DND-41 (cell line): Measurements from ENCODE around the gene TRHDE.

Experiments
- ATAC-seq: fragments of 200-7000 bp; cut with Tn5 transposase; 3 replicates; pipeline ENCODE4 v1.9.1; 2021; ENCODE audit warnings: low read depth; ENCODE audit not compliant: insufficient read depth
- DNase-seq: peaks from one replicate; pipeline ENCODE4 v3.0.0-alpha.2; 2020
- H2AFZ ChIP-seq: 2 replicates; pipeline ENCODE4 v1.6.0; 2012; ENCODE audit warnings: low read depth, low read length
- H3K27ac ChIP-seq: 2 replicates; pipeline ENCODE4 v1.5.1; 2012; ENCODE audit warnings: low read length, inconsistent platforms
- H3K27me3 ChIP-seq: fragments of 200-600 bp; sonication (generic); 2 replicates; pipeline ENCODE4 v1.6.0; 2012; ENCODE audit warnings: low read length, mild to moderate bottlenecking, inconsistent platforms; ENCODE audit not compliant: insufficient read depth, poor library complexity
- H3K36me3 ChIP-seq: 2 replicates; pipeline ENCODE4 v1.5.1; 2012; ENCODE audit warnings: low read length, inconsistent platforms; ENCODE audit not compliant: insufficient read depth
- H3K4me1 ChIP-seq: 2 replicates; pipeline ENCODE4 v1.5.1; 2012; ENCODE audit warnings: mild to moderate bottlenecking, low read length; ENCODE audit not compliant: insufficient read depth
- H3K4me2 ChIP-seq: 2 replicates; pipeline ENCODE4 v1.6.0; 2012; ENCODE audit warnings: mild to moderate bottlenecking, moderate library complexity, low read length, inconsistent platforms; ENCODE audit not compliant: insufficient read depth
- H3K4me3 ChIP-seq, 2 experiments: fragments of 200-600 bp in 1 of 2; shearing (Covaris generic) in 1 of 2; 2 replicates each; pipeline ENCODE4 v1.5.1; 2012 to 2016; ENCODE audit warnings: inconsistent platforms in 2 of 2, low read length in 2 of 2, mild to moderate bottlenecking in 2 of 2, low read depth in 1 of 2, moderate library complexity in 1 of 2
- H3K79me2 ChIP-seq: 2 replicates; pipeline ENCODE4 v1.6.0; 2012; ENCODE audit warnings: low read length, inconsistent platforms; ENCODE audit not compliant: insufficient read depth
- H3K9ac ChIP-seq: 2 replicates; pipeline ENCODE4 v1.6.0; 2012; ENCODE audit warnings: low read depth, mild to moderate bottlenecking, inconsistent platforms, low read length, moderate library complexity
- H3K9me3 ChIP-seq: 2 replicates; pipeline ENCODE4 v1.5.1; 2012; ENCODE audit warnings: low read length, moderate library complexity, mild to moderate bottlenecking, inconsistent platforms; ENCODE audit not compliant: insufficient read depth, severe bottlenecking
- H4K20me1 ChIP-seq: 2 replicates; pipeline ENCODE4 v1.6.0; 2012; ENCODE audit warnings: low read length; ENCODE audit not compliant: insufficient read depth
- EZH2 ChIP-seq: IDR thresholded peaks from 3 replicates; pipeline ENCODE4 v1.6.1; 2012; ENCODE audit warnings: borderline replicate concordance, low read depth, mild to moderate bottlenecking, moderate library complexity, low read length, inconsistent platforms; ENCODE audit not compliant: severe bottlenecking
- TF ChIP-seq, protein P1 (sequence below): IDR thresholded peaks from 2 replicates; pipeline ENCODE4 v1.5.1; 2012; ENCODE audit warnings: borderline replicate concordance, low read length, moderate library complexity, mild to moderate bottlenecking; ENCODE audit not compliant: poor library complexity, severe bottlenecking; ENCODE audit errors: extremely low read depth

Gene TRHDE

DNA sequence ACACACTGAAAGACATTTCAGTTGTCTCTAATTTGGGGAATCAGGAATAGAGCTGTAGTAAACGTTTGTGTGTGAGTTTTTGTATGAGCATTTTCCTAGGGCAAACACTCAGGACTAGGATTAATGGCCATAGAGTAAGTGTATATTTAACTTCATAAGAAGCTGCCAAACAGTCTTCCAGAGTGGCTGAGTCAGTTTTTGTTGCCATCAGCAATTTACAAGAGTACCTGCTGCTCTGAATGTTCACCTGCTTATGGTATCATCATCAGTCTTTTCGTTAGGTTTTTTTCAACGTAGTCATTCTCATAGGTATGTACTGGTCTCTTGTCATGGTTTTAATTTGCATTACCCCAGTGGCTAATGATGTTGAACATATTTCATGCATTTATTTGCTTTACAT lies 30.6 kb upstream of the TRHDE start:
- DNase-seq = no peak
- no peaks in the 10 kb centered on the region for H3K9me3 ChIP-seq
- no peaks in the 10 kb centered on the region for H3K27me3 ChIP-seq
- H3K36me3 ChIP-seq = no peaks in the 10 kb centered on the region
- no peak overlapping the region for H3K4me2 ChIP-seq
- ATAC-seq = no peak
- H3K27ac ChIP-seq = no peak overlapping the region
- no peak overlapping the region for H2AFZ ChIP-seq
- H4K20me1 ChIP-seq = no peaks in the 10 kb centered on the region
- no peaks in the 10 kb centered on the region for H3K79me2 ChIP-seq
- TF ChIP-seq, protein P1, sequence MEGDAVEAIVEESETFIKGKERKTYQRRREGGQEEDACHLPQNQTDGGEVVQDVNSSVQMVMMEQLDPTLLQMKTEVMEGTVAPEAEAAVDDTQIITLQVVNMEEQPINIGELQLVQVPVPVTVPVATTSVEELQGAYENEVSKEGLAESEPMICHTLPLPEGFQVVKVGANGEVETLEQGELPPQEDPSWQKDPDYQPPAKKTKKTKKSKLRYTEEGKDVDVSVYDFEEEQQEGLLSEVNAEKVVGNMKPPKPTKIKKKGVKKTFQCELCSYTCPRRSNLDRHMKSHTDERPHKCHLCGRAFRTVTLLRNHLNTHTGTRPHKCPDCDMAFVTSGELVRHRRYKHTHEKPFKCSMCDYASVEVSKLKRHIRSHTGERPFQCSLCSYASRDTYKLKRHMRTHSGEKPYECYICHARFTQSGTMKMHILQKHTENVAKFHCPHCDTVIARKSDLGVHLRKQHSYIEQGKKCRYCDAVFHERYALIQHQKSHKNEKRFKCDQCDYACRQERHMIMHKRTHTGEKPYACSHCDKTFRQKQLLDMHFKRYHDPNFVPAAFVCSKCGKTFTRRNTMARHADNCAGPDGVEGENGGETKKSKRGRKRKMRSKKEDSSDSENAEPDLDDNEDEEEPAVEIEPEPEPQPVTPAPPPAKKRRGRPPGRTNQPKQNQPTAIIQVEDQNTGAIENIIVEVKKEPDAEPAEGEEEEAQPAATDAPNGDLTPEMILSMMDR = no peak
- TF ChIP-seq EZH2 = no peak
- H3K4me1 ChIP-seq = no peaks in the 10 kb centered on the region
- no peak overlapping the region for H3K4me3 ChIP-seq
- no peak overlapping the region for H3K9ac ChIP-seq

DNA sequence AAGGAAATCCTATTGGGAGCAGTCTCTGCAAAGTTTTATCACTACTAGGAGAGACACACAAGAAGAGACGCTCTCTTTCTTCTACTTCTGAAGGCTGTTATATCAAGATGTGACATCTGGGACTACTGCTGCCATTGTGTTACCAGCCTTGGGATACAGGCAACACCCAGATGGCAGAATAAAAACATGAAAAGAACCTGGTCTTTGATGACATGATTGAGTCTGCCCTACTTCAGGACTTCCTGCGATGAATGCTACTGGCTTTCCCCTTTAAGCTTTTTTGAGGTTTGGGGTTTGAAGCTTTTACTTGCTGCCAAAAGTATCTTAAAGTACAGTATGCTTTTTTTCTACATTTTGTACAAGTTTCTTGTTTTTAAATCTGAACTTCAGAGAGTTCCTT lies 29.2 kb upstream of the TRHDE start:
- Histone ChIP-seq H4K20me1 (no peaks in the 10 kb centered on the region), H3K4me2 (no peak overlapping the region), H2AFZ (no peak overlapping the region), H3K79me2 (no peaks in the 10 kb centered on the region), H3K36me3 (no peaks in the 10 kb centered on the region), H3K4me1 (no peaks in the 10 kb centered on the region), H3K9ac (no peak overlapping the region), H3K27ac (no peak overlapping the region), H3K4me3 (no peak overlapping the region), H3K9me3 (no peaks in the 10 kb centered on the region), H3K27me3 (no peaks in the 10 kb centered on the region)
- no peak for TF ChIP-seq EZH2
- TF ChIP-seq, protein P1 = no peak
- DNase-seq = no peak
- no peak for ATAC-seq

DNA sequence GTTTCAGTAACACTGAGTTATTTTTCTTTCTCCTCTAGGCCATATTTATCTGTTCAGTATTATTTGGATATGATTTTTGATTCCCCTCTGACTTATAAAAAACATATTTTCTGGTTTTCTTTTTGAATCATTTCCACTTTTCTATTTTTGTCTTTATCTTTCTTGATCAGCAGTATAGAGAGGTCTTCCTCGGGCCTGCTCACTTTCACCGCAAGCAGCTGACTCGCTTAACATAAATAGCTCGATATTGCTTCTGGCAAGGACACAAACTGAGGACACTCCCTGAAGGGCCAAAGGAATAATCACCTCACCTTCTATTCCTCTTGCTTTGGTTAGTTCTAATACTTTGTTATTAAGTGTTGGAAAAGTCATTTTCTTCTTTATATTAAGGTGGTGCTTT lies 25.8 kb upstream of the TRHDE start:
- no peaks in the 10 kb centered on the region for H3K79me2 ChIP-seq
- H3K4me1 ChIP-seq = no peaks in the 10 kb centered on the region
- H2AFZ ChIP-seq = no peak overlapping the region
- H3K4me3 ChIP-seq = no peak overlapping the region
- H3K9me3 ChIP-seq = no peaks in the 10 kb centered on the region
- ATAC-seq = no peak
- H3K27ac ChIP-seq = no peak overlapping the region
- H3K27me3 ChIP-seq = no peaks in the 10 kb centered on the region
- no peak for DNase-seq
- no peaks in the 10 kb centered on the region for H4K20me1 ChIP-seq
- H3K4me2 ChIP-seq = no peak overlapping the region
- H3K9ac ChIP-seq = no peak overlapping the region
- H3K36me3 ChIP-seq = no peaks in the 10 kb centered on the region
- TF ChIP-seq, protein P1 = no peak
- TF ChIP-seq EZH2 = no peak

DNA sequence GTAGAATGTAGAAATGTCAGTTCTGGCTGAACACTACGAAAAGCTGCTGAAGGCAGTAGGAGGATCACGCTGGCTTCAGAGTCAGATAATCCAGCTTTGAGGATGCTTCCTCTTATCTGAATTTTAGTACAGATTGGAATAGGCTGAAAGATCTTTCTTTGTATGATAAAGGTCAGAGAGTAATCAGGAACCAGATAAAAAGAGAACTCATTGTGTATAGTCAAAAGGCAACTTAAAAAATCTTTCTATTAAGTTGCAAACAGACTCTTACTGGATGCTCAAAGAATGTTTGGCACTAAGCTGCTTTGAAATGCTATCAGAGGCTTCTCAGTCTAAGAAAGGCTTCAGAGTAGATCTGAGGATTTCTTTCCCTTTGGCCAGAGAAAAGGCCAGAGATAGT lies 21.8 kb upstream of the TRHDE start:
- Histone ChIP-seq H3K9ac (no peak overlapping the region), H3K36me3 (no peaks in the 10 kb centered on the region), H3K27me3 (no peaks in the 10 kb centered on the region), H3K4me1 (no peaks in the 10 kb centered on the region), H2AFZ (no peak overlapping the region), H3K4me3 (no peak overlapping the region), H3K27ac (no peak overlapping the region), H4K20me1 (no peaks in the 10 kb centered on the region), H3K9me3 (no peaks in the 10 kb centered on the region), H3K79me2 (no peaks in the 10 kb centered on the region), H3K4me2 (no peak overlapping the region)
- TF ChIP-seq EZH2 = no peak
- TF ChIP-seq, protein P1 = no peak
- ATAC-seq (no peak), DNase-seq (no peak)
